ENCODE data around the gene S100A9. TPM values are rescaled to one million over a fixed set of nuclear protein-coding genes. Genes with fewer than 3 reads are reported as not detected.

The S100A9 gene
- total RNA-seq, 1 donor from 2014 or later: 418 TPM

- DNase-seq (no peak), ATAC-seq (no peak)
- Histone ChIP-seq H3K36me3 (no peaks in the 10 kb centered on the region), H3K27ac (no peak overlapping the region), H3K4me1 (peaks cover 8% of the 10 kb centered on the region), H3K27me3 (no peaks in the 10 kb centered on the region), H3K4me3 (no peak overlapping the region), H3K9me3 (no peaks in the 10 kb centered on the region)
- intact Hi-C loops (cut with DNase I): no loop called here
- TF ChIP-seq, protein P1, sequence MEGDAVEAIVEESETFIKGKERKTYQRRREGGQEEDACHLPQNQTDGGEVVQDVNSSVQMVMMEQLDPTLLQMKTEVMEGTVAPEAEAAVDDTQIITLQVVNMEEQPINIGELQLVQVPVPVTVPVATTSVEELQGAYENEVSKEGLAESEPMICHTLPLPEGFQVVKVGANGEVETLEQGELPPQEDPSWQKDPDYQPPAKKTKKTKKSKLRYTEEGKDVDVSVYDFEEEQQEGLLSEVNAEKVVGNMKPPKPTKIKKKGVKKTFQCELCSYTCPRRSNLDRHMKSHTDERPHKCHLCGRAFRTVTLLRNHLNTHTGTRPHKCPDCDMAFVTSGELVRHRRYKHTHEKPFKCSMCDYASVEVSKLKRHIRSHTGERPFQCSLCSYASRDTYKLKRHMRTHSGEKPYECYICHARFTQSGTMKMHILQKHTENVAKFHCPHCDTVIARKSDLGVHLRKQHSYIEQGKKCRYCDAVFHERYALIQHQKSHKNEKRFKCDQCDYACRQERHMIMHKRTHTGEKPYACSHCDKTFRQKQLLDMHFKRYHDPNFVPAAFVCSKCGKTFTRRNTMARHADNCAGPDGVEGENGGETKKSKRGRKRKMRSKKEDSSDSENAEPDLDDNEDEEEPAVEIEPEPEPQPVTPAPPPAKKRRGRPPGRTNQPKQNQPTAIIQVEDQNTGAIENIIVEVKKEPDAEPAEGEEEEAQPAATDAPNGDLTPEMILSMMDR (IDR thresholded peaks at IDR 0.05): no peak
Measured at GRCh38 chr1:153389401-153389800, 31.7 kb downstream of the S100A9 start.

- Histone ChIP-seq H3K4me3 (no peak overlapping the region), H3K27ac (no peak overlapping the region), H3K36me3 (no peaks in the 10 kb centered on the region)
Measured at GRCh38 chr1:153389973-153390879, 32.6 kb downstream of the S100A9 start.

DNA sequence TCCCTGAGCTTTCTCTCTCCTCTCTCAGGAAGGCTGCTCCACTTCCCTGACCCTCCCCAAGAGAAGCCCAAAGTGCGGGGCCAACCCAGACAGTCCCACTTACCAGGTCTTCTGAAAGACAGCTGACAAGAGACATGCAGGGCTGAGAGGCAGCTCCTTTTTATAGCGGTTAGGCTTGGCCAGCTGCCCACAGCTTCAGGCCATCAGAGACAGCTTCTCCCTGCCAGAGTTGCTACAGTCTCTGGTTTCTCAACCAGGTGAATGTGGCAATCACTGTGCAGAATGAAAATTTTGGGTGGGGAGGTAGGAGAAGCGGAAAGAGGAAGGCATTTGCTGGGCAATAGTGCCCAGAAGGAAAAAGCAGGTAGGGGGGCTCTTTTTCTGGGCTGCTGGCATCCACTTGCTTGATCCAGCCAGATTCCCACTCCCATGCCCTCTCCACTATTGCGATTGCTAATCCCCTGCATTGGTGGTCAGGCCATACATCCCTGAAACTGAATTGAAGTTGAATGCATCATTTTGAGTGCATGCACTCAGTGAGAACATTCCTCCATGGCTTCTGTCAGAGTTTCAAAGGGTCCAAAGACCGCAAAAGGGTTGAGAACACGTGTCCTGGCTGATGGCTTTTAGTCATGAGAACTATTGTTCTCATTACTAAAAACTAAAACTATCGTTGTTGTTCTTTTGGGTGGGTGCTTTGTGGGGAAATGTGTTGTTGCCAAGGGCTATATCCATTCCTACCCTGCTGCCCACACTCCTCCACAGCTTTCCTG lies 33.5 kb downstream of the S100A9 start, which contains the start of gene S100A8:
S100A8 (minus strand) TSS at position 136 of the 773 bp plus-strand sequence. CDS start 538 bp downstream, outside the sequence.
- ATAC-seq (peak; percentile 70), DNase-seq (peak; percentile 83)
- Histone ChIP-seq H3K27ac (no peak within 1 kb of the TSS), H3K4me1 (no peaks in the 10 kb centered on the region), H3K4me3 (no peak within 1 kb of the TSS), H3K27me3 (no peaks in the 10 kb centered on the region), H3K36me3 (no peaks in the 10 kb centered on the region), H3K9me3 (no peaks in the 10 kb centered on the region)
- intact Hi-C loops (cut with DNase I): no loop called here
- TF ChIP-seq, protein P1 (IDR thresholded peaks at IDR 0.05): no peak

More at GRCh38 chr1:153389973-153390879, 32.6 kb downstream of the S100A9 start:
- intact Hi-C loops (cut with DNase I): no loop called here
- TF ChIP-seq, protein P1 (IDR thresholded peaks at IDR 0.05): no peak
- Histone ChIP-seq H3K4me1 (peaks cover 3% of the 10 kb centered on the region), H3K9me3 (no peaks in the 10 kb centered on the region), H3K27me3 (no peaks in the 10 kb centered on the region)
- ATAC-seq: no peak
- DNase-seq: no peak

DNA sequence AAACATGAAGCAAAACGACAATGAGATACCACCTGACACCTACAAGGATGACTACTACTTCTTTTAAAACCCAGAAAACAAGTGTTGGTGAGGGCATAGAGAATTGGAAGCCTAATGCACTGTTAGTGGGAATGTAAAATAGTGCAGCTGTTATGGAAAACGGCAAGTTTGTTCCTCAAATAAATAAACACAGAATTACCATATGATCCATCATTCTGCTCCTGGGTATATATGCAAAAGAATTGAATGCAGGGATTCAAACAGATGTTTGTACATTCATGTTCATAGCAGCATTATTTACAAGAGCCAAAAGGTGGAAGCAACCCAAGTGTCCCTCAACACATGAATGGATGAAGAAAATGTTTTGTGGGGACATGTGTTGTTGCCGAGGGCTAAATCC lies 34.6 kb downstream of the S100A9 start:
- TF ChIP-seq, protein P1 (IDR thresholded peaks at IDR 0.05): no peak
- Histone ChIP-seq H3K36me3 (no peaks in the 10 kb centered on the region), H3K4me1 (no peaks in the 10 kb centered on the region), H3K27me3 (no peaks in the 10 kb centered on the region), H3K4me3 (no peak overlapping the region), H3K9me3 (no peaks in the 10 kb centered on the region), H3K27ac (no peak overlapping the region)
- intact Hi-C loops (cut with DNase I): no loop called here
- DNase-seq (no peak), ATAC-seq (no peak)

DNA sequence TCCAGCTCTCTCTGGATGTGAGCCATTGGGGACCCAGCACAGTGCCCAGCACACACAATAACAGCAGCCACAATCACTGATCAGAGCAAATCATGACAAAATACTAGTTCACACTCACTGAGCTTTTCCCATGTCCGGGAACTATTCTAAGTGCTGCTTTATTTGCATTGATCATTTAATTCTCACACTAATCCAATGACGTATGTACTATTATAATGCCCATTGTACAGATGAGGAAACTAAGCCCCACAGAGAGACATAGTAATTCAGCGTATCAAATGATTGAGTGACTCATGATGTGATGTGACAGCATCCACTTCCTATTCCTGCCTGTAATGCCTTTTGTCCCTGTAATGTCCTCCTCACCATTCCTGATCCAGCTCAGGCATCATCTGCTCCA lies 35.2 kb downstream of the S100A9 start:
- TF ChIP-seq, protein P1 (IDR thresholded peaks at IDR 0.05): no peak
- H3K27ac ChIP-seq: no peak overlapping the region
- no peaks in the 10 kb centered on the region for H3K9me3 ChIP-seq
- DNase-seq (no peak), ATAC-seq (no peak)
- H3K4me3 ChIP-seq: no peak overlapping the region
- intact Hi-C loops (cut with DNase I): no loop called here
- H3K36me3 ChIP-seq: no peaks in the 10 kb centered on the region
- no peaks in the 10 kb centered on the region for H3K4me1 ChIP-seq
- no peaks in the 10 kb centered on the region for H3K27me3 ChIP-seq
